ENCODE data around the gene RUNX1. TPM values are rescaled to one million over a fixed set of nuclear protein-coding genes. Genes with fewer than 3 reads are reported as not detected.

RUNX1 gene
- total and polyA plus RNA-seq, 4 donors: 23.3 to 100 (median 33.4) TPM

GRCh38 chr21:34744801-34745200 is 304.3 kb downstream of the RUNX1 start:
- no peak overlapping the region for H3K4me3 ChIP-seq
- H3K36me3 ChIP-seq (ENCODE audit: control insufficient read depth in 4 of 4, insufficient read depth in 4 of 4, low read length in 4 of 4): no peaks in the 10 kb centered on the region
- ATAC-seq (ENCODE audit: insufficient read depth, low FRiP score) (no peak), DNase-seq (no peak)
- H3K9ac ChIP-seq (ENCODE audit: insufficient read depth in 1 of 2, low read length in 2 of 2): no peak overlapping the region
- H3K27ac ChIP-seq (ENCODE audit: low read depth in 1 of 2, low read length in 1 of 2): no peak overlapping the region
- no peak for TF ChIP-seq CTCF (IDR thresholded peaks at IDR 0.05; ENCODE audit: control extremely low read depth, extremely low read depth)
- H3K4me1 ChIP-seq (ENCODE audit: control insufficient read depth in 5 of 5, insufficient read depth in 5 of 5, low read length in 5 of 5): peaks cover 0 to 6% (median 0%) of the 10 kb centered on the region in 5 donors
- no peaks in the 10 kb centered on the region for H3K9me3 ChIP-seq (ENCODE audit: control insufficient read depth in 4 of 4, insufficient read depth in 3 of 4, low read length in 3 of 4)
- peaks cover 0 to 3% (median under 1%) of the 10 kb centered on the region in 3 donors for H3K27me3 ChIP-seq (ENCODE audit: control insufficient read depth in 3 of 3, insufficient read depth in 3 of 3, low read length in 2 of 3)
- WGBS, 2 donors: 36 to 56% methylated on average over 3 of the region's 3 CpGs

GRCh38 chr21:34743831-34744230 is 305.3 kb downstream of the RUNX1 start:
- WGBS, 2 donors: 67 to 81% methylated on average over 9 of the region's 9 CpGs
- TF ChIP-seq CTCF (IDR thresholded peaks at IDR 0.05; ENCODE audit: control extremely low read depth, extremely low read depth): no peak
- DNase-seq: no peak
- Histone ChIP-seq H3K27ac (ENCODE audit: low read depth in 1 of 2, low read length in 1 of 2) (no peak overlapping the region), H3K4me3 (no peak overlapping the region), H3K4me1 (ENCODE audit: control insufficient read depth in 5 of 5, insufficient read depth in 5 of 5, low read length in 5 of 5) (peaks cover 0 to 6% (median 0%) of the 10 kb centered on the region in 5 donors), H3K27me3 (ENCODE audit: control insufficient read depth in 3 of 3, insufficient read depth in 3 of 3, low read length in 2 of 3) (peaks cover 0 to 3% (median 0%) of the 10 kb centered on the region in 3 donors), H3K36me3 (ENCODE audit: control insufficient read depth in 4 of 4, insufficient read depth in 4 of 4, low read length in 4 of 4) (no peaks in the 10 kb centered on the region), H3K9me3 (ENCODE audit: control insufficient read depth in 4 of 4, insufficient read depth in 3 of 4, low read length in 3 of 4) (no peaks in the 10 kb centered on the region), H3K9ac (ENCODE audit: insufficient read depth in 1 of 2, low read length in 2 of 2) (no peak overlapping the region)
- ATAC-seq (ENCODE audit: insufficient read depth, low FRiP score): no peak

GRCh38 chr21:34743285-34743684 is 305.8 kb downstream of the RUNX1 start:
- WGBS, 2 donors: 88 to 92% methylated on average over 9 of the region's 9 CpGs
- Histone ChIP-seq H3K36me3 (ENCODE audit: control insufficient read depth in 4 of 4, insufficient read depth in 4 of 4, low read length in 4 of 4) (no peaks in the 10 kb centered on the region), H3K4me1 (ENCODE audit: control insufficient read depth in 5 of 5, insufficient read depth in 5 of 5, low read length in 5 of 5) (peaks cover 0 to 6% (median 0%) of the 10 kb centered on the region in 5 donors), H3K4me3 (no peak overlapping the region), H3K27ac (ENCODE audit: low read depth in 1 of 2, low read length in 1 of 2) (no peak overlapping the region), H3K9me3 (ENCODE audit: control insufficient read depth in 4 of 4, insufficient read depth in 3 of 4, low read length in 3 of 4) (no peaks in the 10 kb centered on the region), H3K9ac (ENCODE audit: insufficient read depth in 1 of 2, low read length in 2 of 2) (no peak overlapping the region), H3K27me3 (ENCODE audit: control insufficient read depth in 3 of 3, insufficient read depth in 3 of 3, low read length in 2 of 3) (peaks cover 0 to 3% (median 0%) of the 10 kb centered on the region in 3 donors)
- no peak for DNase-seq
- no peak for ATAC-seq (ENCODE audit: insufficient read depth, low FRiP score)
- no peak for TF ChIP-seq CTCF (IDR thresholded peaks at IDR 0.05; ENCODE audit: control extremely low read depth, extremely low read depth)

- Histone ChIP-seq H3K4me3 (no peak overlapping the region), H3K9ac (ENCODE audit: insufficient read depth in 1 of 2, low read length in 2 of 2) (no peak overlapping the region), H3K27ac (ENCODE audit: low read depth in 1 of 2, low read length in 1 of 2) (no peak overlapping the region), H3K27me3 (ENCODE audit: control insufficient read depth in 3 of 3, insufficient read depth in 3 of 3, low read length in 2 of 3) (peaks cover 0 to 3% (median 2%) of the 10 kb centered on the region in 3 donors), H3K4me1 (ENCODE audit: control insufficient read depth in 5 of 5, insufficient read depth in 5 of 5, low read length in 5 of 5) (peaks cover 0 to 4% (median 0%) of the 10 kb centered on the region in 5 donors), H3K36me3 (ENCODE audit: control insufficient read depth in 4 of 4, insufficient read depth in 4 of 4, low read length in 4 of 4) (no peaks in the 10 kb centered on the region), H3K9me3 (ENCODE audit: control insufficient read depth in 4 of 4, insufficient read depth in 3 of 4, low read length in 3 of 4) (no peaks in the 10 kb centered on the region)
- ATAC-seq (ENCODE audit: insufficient read depth, low FRiP score): no peak
- DNase-seq: no peak
- no peak for TF ChIP-seq CTCF (IDR thresholded peaks at IDR 0.05; ENCODE audit: control extremely low read depth, extremely low read depth)
- 79 to 89% methylated on average over 1 of the region's 1 CpG for WGBS, 2 donors
Measured at GRCh38 chr21:34740198-34740597, 308.9 kb downstream of the RUNX1 start.

Measured in lung (tissue), 12 donors.